Stimulated activated effector memory CD8-positive, alpha-beta T cell treated with anti-CD3 and anti-CD28 coated beads, Interleukin-12 subunit alpha, Interleukin-12 subunit beta, amount 100 ng/mL, for 72 hours (primary cell): ENCODE results near the gene RET.
A peak's percentile ranks its signal among the peaks of the same experiment; 100 is the strongest.
"Not testable (repeated sequence)": the region's sequence is repeated elsewhere in the genome, so short reads cannot be mapped to it uniquely, and the experiment has no call there.

ENCODE experiments used
- ATAC-seq: fragments of 150-1000 bp; cut with Tn5 transposase; 2 replicates; pipeline ENCODE4 v1.10.0; 2021
- DNase-seq, 2 donors: peaks; one replicate each; pipeline ENCODE4 v3.0.0; 2021 to 2022; ENCODE audit warnings: low spot score in 2 of 2
- H3K27ac Mint-ChIP-seq: one replicate; pipeline ENCODE4 v1.8.0; 2022; ENCODE audit warnings: mild to moderate bottlenecking, mixed read lengths
- H3K36me3 Mint-ChIP-seq: one replicate; pipeline ENCODE4 v1.8.0; 2022; ENCODE audit warnings: mild to moderate bottlenecking, mixed read lengths
- H3K4me1 Mint-ChIP-seq: one replicate; pipeline ENCODE4 v1.8.0; 2022; ENCODE audit warnings: mixed read lengths
- H3K4me3 Mint-ChIP-seq: one replicate; pipeline ENCODE4 v1.8.0; 2022; ENCODE audit warnings: mild to moderate bottlenecking, mixed read lengths
- H3K9me3 Mint-ChIP-seq: one replicate; pipeline ENCODE4 v1.8.0; 2022; ENCODE audit warnings: mixed read lengths

The RET gene

DNA sequence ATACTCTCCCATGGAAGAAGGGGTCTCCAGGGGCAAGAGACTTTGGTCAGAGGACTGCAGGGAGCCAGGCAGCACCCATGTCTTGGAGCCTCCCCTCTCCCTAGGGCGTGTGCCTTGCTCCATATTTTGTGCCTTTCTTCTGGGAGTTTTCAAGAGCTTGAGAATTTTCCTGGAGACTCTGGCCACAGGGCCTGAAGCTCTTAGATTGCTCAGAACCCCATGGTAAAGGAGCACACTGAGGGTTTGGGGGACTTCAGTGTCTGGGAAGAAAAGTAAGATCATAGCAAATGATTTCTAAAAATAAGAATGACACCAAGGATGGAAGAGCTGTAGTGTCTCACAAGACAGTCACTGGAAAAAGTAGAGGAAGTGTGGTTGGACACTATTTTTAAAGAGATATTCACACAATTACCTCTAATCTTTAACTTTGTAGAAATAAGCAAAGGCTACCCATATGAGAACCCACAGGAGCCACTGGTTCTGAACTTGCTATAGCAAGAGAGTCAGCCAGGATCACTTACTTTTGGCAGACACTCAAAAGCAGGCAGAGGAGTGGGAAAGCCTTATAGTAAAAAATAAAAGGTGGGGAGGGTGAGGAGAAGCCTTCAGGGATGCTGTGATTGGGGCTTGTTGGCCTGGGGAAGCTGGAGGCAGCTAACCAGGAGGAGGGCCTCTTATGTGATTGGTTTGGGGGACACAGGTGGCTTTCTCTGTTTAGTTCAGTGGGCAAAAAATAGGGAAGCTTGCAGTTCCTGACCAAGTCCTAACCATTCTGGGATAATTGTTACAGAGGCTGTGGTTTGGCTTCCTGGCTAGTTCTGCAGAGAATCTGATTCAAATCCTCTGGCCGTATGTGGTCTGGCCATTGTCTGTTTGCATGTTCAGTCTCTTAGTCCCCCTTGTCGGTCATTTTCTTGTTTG is 56.3 kb downstream of the RET start:
- H3K36me3 Mint-ChIP-seq, result peaks cover 20% of the 10 kb centered on the region
- no peak overlapping the region for H3K4me3 Mint-ChIP-seq
- peaks cover 50% of the 10 kb centered on the region for H3K4me1 Mint-ChIP-seq
- H3K27ac Mint-ChIP-seq, result no peak overlapping the region
- DNase-seq, result peak in 1 of 2 donors; percentile 41
- ATAC-seq, result no peak
- no peaks in the 10 kb centered on the region for H3K9me3 Mint-ChIP-seq

- Mint-ChIP-seq H3K4me1 (peaks cover 47% of the 10 kb centered on the region), H3K36me3 (peaks cover 32% of the 10 kb centered on the region), H3K9me3 (no peaks in the 10 kb centered on the region), H3K4me3 (no peak overlapping the region), H3K27ac (no peak overlapping the region)
- ATAC-seq (no peak), DNase-seq (peak in 1 of 2 donors; percentile 28)
Observed at GRCh38 chr10:43134126-43134905, 57.4 kb downstream of the RET start.

GRCh38 chr10:43135064-43135463 is 58.2 kb downstream of the RET start:
- Mint-ChIP-seq H3K27ac (no peak overlapping the region), H3K9me3 (no peaks in the 10 kb centered on the region), H3K4me3 (peak overlapping the region; percentile 96), H3K4me1 (peaks cover 54% of the 10 kb centered on the region), H3K36me3 (peaks cover 40% of the 10 kb centered on the region)
- ATAC-seq (no peak), DNase-seq (peak in 1 of 2 donors; percentile 34)

GRCh38 chr10:43135656-43136055 is 58.8 kb downstream of the RET start:
- peaks cover 58% of the 10 kb centered on the region for H3K4me1 Mint-ChIP-seq
- ATAC-seq (no peak), DNase-seq (no peak)
- H3K4me3 Mint-ChIP-seq, result peak overlapping the region; percentile 96
- H3K36me3 Mint-ChIP-seq, result peaks cover 46% of the 10 kb centered on the region
- no peaks in the 10 kb centered on the region for H3K9me3 Mint-ChIP-seq
- peak overlapping the region; percentile 97 for H3K27ac Mint-ChIP-seq

GRCh38 chr10:43136432-43136831 is 59.6 kb downstream of the RET start:
- ATAC-seq (no peak), DNase-seq (peak in 1 of 2 donors; percentile 34)
- Mint-ChIP-seq H3K36me3 (peaks cover 52% of the 10 kb centered on the region), H3K9me3 (no peaks in the 10 kb centered on the region), H3K4me1 (peaks cover 64% of the 10 kb centered on the region), H3K4me3 (peak overlapping the region; percentile 96), H3K27ac (peak overlapping the region; percentile 97)

DNA sequence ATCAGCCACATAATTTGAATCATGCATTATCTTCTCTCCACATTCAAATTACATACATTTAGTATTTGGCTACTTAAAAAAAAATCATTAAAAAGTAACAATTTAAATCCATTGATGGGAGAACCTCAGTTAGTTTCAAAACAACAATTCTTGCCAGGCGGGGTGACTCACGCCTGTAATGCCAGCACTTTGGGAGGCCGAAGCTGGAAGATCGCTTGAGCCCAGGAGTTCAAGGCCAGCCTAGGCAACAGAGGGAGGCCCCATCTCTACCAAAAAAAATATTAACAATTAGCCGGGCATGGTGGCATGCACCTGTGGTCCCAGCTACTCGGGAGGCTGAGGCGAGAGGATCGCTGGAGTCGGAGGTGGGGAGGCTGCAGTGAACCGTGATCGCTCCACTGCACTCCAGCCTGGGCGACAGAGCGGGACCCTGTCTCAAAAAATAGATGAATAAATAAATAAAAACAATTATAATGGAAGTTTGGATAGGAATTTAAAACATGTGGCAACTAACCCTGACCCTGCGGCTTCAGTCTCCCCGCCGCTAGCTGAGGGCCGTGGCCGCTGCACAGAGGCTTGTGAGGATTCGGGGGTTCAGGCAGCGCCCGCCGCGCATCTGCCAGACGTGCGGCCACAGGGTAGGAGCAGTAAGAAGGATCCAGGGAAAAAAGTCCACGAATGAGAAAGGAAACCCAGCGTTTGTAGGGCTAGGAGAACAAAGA is 60.3 kb downstream of the RET start:
- ATAC-seq, result no peak
- Mint-ChIP-seq H3K4me1 (peaks cover 64% of the 10 kb centered on the region), H3K9me3 (no peaks in the 10 kb centered on the region), H3K36me3 (peaks cover 57% of the 10 kb centered on the region), H3K4me3 (peak overlapping the region; percentile 96), H3K27ac (peak overlapping the region; percentile 97)
- no peak for DNase-seq

- DNase-seq, result no peak
- Mint-ChIP-seq H3K27ac (peak overlapping the region; percentile 97), H3K9me3 (no peaks in the 10 kb centered on the region), H3K4me1 (peaks cover 68% of the 10 kb centered on the region), H3K4me3 (peak overlapping the region; percentile 96), H3K36me3 (peaks cover 61% of the 10 kb centered on the region)
- peak; percentile 57 for ATAC-seq
Observed at GRCh38 chr10:43137717-43138020, 60.8 kb downstream of the RET start.

DNA sequence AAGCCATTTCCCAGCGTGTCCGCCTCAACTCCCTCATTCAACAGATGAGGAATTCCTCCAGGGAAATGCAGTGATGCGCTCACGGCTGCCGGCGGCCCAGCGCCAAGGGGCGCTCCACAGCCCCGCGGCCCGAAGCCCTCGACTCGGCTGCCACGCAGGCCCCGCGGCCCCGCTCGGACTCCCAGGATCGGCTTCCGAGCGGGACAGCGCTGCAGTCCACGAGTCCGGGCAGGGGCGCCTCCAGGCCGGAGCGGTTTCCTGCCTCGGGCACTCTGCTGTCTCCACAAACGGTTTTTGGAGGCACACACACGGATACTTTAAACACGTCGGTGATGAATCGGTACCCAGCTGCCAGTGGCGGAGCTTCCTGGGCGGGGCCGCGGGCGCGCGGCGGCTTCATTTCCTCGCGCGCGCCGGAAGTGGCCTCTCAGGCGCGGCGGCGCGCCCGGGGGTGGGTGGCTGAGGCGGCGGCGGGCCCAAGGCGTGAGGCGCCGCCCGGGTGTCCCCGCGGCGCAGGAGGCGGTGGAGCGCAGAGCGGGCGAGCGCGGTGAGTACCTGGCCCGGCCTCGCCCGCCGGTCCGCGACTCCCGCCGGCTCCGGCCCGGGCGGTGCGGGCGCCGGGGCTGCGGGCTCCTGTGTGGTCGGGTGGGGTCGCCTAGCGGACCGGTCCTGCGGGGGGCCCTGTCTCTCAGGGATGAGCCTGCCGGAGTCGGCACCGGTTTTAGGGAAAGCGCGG is 61.3 kb downstream of the RET start, which contains the start of gene CSGALNACT2:
Gene CSGALNACT2, plus strand, starts transcription at position 425 of the 736 bp plus-strand sequence. CDS start 16,705 bp downstream, outside the sequence.
- Mint-ChIP-seq H3K36me3 (peaks cover 61% of the 10 kb centered on the region), H3K9me3 (no peaks in the 10 kb centered on the region), H3K4me3 (peak within 1 kb of the TSS; percentile 96), H3K4me1 (peaks cover 67% of the 10 kb centered on the region), H3K27ac (peak within 1 kb of the TSS; percentile 97)
- ATAC-seq (peak; percentile 82), DNase-seq (peak; percentile 81 to 91)

DNA sequence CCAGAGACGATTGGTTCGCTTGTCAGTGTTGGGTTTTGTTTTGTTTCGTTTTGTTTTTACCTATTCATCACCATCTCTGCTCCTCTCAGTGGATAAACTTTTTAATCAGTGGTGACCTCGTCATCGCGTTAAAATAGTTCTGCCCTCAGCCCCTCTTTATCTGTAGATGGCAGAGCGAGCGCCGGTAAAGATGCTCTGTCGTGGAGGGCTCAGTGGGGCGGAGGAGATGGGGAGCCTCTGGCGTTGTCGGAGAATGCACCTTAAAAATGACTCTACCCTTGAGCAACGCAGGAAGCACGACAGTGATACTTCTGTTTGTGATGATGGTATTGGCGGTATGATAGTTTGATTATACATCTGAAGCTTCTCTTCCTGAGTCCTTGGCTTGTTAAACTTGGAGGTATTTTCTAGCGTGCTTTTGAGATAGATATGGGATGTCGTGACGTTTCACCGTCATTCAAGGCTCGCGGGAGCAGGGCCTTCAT is 61.9 kb downstream of the RET start:
- Mint-ChIP-seq H3K27ac (peak overlapping the region; percentile 97), H3K36me3 (peaks cover 61% of the 10 kb centered on the region), H3K9me3 (no peaks in the 10 kb centered on the region), H3K4me3 (peak overlapping the region; percentile 96), H3K4me1 (peaks cover 70% of the 10 kb centered on the region)
- ATAC-seq, result peak; percentile 73
- DNase-seq, result peak in 1 of 2 donors; percentile 82

DNA sequence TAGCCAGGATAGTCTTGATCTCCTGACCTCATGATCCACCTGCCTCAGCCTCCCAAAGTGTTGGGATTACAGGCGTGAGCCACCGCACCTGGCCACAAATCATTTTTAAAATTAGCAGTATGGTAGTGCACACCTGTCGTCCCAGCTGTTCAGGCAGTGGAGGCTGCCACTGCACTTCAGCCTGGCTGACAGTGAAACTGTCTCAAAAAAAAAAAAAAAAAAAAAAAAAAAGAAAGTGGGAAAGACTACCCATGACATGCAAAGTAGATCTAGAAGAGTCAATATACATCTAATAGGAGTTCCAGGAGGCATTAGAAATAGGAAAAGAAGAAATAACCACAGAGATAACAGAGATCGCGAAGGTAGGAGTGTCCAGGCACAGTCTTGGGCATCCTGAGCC is 64.6 kb downstream of the RET start:
- peaks cover 63% of the 10 kb centered on the region for H3K36me3 Mint-ChIP-seq
- H3K9me3 Mint-ChIP-seq, result no peaks in the 10 kb centered on the region
- DNase-seq (peak in 1 of 2 donors; percentile 45), ATAC-seq (no peak)
- H3K4me3 Mint-ChIP-seq, result peak overlapping the region; percentile 96
- peaks cover 82% of the 10 kb centered on the region for H3K4me1 Mint-ChIP-seq
- H3K27ac Mint-ChIP-seq, result peak overlapping the region; percentile 97

- Mint-ChIP-seq H3K4me1 (peaks cover 82% of the 10 kb centered on the region), H3K36me3 (peaks cover 32% of the 10 kb centered on the region), H3K4me3 (no peak overlapping the region), H3K27ac (no peak overlapping the region), H3K9me3 (peaks cover 2% of the 10 kb centered on the region)
- DNase-seq (no peak), ATAC-seq (no peak)
Observed at GRCh38 chr10:43145311-43145710, 68.4 kb downstream of the RET start.

DNA sequence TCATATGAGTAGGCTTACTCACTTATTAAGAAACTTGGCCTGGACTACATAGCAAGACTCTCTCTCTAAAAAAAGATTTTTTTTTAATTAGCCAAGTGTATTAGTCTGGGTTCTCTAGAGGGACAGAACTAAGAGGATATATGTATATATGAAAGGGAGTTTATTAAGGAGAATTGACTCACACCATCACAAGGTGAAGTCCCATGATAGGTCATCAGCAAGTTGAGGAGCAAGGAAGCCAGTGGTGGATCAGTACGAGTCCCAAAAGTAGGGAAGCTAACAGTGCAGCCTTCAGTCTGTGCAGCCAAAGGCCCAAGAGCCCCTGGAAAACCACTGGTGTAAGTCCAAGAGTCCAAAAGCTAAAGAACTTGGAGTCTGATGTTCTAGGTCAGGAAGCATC is 69.1 kb downstream of the RET start:
- not testable (repeated sequence) for ATAC-seq, H3K4me3 Mint-ChIP-seq, DNase-seq, H3K9me3 Mint-ChIP-seq
- peak overlapping the region; percentile 3 for H3K27ac Mint-ChIP-seq
- peaks cover 82% of the 10 kb centered on the region for H3K4me1 Mint-ChIP-seq
- H3K36me3 Mint-ChIP-seq, result peaks cover 26% of the 10 kb centered on the region

DNA sequence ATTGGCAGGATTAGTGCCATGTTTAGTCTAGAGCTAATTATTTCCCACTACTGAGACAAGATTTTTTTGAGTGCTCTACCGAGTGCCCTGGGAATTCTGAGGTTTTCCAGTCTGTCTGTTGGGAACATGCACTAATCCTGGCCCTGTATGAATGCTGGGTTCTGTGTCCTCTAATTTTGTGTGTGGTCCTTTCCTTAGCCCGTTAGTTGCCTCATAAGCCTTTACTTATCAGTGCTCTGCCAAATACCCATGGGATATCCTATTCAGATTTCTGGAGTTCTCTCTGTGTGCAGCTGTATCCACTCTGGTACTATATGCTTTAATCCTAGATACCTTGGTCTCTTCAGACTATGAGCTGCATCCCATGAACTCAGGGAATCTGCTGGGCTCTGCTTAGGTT is 74.5 kb downstream of the RET start:
- Mint-ChIP-seq H3K9me3 (peaks cover 2% of the 10 kb centered on the region), H3K4me3 (peak overlapping the region; percentile 30), H3K27ac (no peak overlapping the region), H3K4me1 (peaks cover 61% of the 10 kb centered on the region), H3K36me3 (peaks cover 9% of the 10 kb centered on the region)
- ATAC-seq (no peak), DNase-seq (no peak)

DNA sequence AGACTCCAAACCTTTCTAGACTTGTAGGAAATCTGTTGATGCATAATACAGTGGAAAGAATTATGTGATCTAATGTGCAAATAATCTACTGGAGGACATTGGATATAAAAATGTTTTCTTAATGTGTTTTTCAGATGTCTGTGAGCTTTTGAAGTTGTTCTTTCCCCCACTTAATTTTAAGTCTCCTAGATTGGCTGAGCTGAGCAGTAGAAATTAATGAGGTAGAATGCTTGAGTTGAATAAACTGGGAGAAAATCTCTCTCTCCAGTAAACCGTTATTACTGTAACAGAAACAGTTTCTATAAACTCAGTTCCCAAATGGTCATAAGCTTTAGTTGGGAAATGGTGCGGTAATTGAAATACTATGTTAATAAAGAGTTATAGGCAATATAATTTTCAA is 77.0 kb downstream of the RET start:
- no peak for ATAC-seq
- peaks cover under 1% of the 10 kb centered on the region for H3K9me3 Mint-ChIP-seq
- no peak overlapping the region for H3K27ac Mint-ChIP-seq
- H3K4me1 Mint-ChIP-seq, result peaks cover 52% of the 10 kb centered on the region
- H3K36me3 Mint-ChIP-seq, result peaks cover 20% of the 10 kb centered on the region
- H3K4me3 Mint-ChIP-seq, result no peak overlapping the region
- DNase-seq, result no peak
